Measurements from ENCODE around the gene GPR107. TPM values are rescaled to one million over a fixed set of nuclear protein-coding genes. Genes with fewer than 3 reads are reported as not detected.

Gene GPR107
- total and polyA plus RNA-seq, 2 experiments from 2014 or later = 6.2 to 30.7 TPM

DNA sequence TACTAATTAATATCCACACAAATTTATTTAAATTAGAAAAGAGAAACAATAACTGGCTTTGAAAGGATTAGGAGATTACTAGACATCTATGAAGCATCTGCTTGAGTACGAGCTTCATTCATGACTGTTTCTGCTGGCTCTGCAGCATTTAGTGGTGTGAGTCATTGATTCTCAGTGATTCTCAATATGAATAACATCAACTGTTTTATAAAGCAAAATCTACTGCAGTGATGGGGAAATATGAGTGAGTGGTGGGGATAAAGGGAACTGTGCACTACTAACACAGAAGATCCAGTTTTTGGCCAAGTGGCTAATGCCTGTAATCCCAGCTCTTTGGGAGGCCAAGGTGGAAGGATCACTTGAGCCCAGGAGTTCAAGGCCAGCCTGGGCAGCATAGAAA is 19.1 kb upstream of the GPR107 start:
- Histone ChIP-seq H3K27ac (ENCODE audit: low read depth) (no peak overlapping the region), H3K79me2 (replicated peaks; ENCODE audit: insufficient read depth) (peaks cover 87% of the 10 kb centered on the region), H3K4me2 (no peak overlapping the region), H3K27me3 (ENCODE audit: insufficient read depth) (no peaks in the 10 kb centered on the region), H3F3A (replicated peaks; ENCODE audit: low read depth) (no peaks in the 10 kb centered on the region), H2AFZ (no peak overlapping the region), H3K4me1 (ENCODE audit: insufficient read depth) (no peaks in the 10 kb centered on the region), H4K20me1 (replicated peaks; ENCODE audit: insufficient read depth) (peaks cover 9% of the 10 kb centered on the region; the same call in 1 of the 2 replicates), H3K36me3 (ENCODE audit: insufficient read depth) (no peaks in the 10 kb centered on the region), H3K9me2 (ENCODE audit: insufficient read depth) (no peaks in the 10 kb centered on the region), H3K4me3 (no peak overlapping the region)
- TF ChIP-seq CREB1 (CRISPR knock-in tag; IDR thresholded peaks at IDR 0.05; ENCODE audit: low read depth) (no peak), ZNF114 (CRISPR knock-in tag; IDR thresholded peaks at IDR 0.05) (no peak), POLR2AphosphoS5 (IDR thresholded peaks at IDR 0.05; ENCODE audit: low read depth) (no peak), ZNF331 (CRISPR knock-in tag; IDR thresholded peaks at IDR 0.05; ENCODE audit: low read depth) (no peak), EZH2 (IDR thresholded peaks at IDR 0.05; ENCODE audit: low read depth, unreplicated experiment) (no peak), NANOG (IDR thresholded peaks at IDR 0.05; ENCODE audit: borderline replicate concordance) (no peak), JUNB (IDR thresholded peaks at IDR 0.05; ENCODE audit: unreplicated experiment) (no peak), EZH2phosphoT487 (IDR thresholded peaks at IDR 0.05; ENCODE audit: unreplicated experiment) (no peak), STAT1 (IDR thresholded peaks at IDR 0.05; ENCODE audit: unreplicated experiment) (no peak)
- TF ChIP-seq, protein P1, sequence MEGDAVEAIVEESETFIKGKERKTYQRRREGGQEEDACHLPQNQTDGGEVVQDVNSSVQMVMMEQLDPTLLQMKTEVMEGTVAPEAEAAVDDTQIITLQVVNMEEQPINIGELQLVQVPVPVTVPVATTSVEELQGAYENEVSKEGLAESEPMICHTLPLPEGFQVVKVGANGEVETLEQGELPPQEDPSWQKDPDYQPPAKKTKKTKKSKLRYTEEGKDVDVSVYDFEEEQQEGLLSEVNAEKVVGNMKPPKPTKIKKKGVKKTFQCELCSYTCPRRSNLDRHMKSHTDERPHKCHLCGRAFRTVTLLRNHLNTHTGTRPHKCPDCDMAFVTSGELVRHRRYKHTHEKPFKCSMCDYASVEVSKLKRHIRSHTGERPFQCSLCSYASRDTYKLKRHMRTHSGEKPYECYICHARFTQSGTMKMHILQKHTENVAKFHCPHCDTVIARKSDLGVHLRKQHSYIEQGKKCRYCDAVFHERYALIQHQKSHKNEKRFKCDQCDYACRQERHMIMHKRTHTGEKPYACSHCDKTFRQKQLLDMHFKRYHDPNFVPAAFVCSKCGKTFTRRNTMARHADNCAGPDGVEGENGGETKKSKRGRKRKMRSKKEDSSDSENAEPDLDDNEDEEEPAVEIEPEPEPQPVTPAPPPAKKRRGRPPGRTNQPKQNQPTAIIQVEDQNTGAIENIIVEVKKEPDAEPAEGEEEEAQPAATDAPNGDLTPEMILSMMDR (conservative IDR thresholded peaks at IDR 0.05; ENCODE audit: low read depth in 2 of 2) = no peak
- TF ChIP-seq, protein P2, sequence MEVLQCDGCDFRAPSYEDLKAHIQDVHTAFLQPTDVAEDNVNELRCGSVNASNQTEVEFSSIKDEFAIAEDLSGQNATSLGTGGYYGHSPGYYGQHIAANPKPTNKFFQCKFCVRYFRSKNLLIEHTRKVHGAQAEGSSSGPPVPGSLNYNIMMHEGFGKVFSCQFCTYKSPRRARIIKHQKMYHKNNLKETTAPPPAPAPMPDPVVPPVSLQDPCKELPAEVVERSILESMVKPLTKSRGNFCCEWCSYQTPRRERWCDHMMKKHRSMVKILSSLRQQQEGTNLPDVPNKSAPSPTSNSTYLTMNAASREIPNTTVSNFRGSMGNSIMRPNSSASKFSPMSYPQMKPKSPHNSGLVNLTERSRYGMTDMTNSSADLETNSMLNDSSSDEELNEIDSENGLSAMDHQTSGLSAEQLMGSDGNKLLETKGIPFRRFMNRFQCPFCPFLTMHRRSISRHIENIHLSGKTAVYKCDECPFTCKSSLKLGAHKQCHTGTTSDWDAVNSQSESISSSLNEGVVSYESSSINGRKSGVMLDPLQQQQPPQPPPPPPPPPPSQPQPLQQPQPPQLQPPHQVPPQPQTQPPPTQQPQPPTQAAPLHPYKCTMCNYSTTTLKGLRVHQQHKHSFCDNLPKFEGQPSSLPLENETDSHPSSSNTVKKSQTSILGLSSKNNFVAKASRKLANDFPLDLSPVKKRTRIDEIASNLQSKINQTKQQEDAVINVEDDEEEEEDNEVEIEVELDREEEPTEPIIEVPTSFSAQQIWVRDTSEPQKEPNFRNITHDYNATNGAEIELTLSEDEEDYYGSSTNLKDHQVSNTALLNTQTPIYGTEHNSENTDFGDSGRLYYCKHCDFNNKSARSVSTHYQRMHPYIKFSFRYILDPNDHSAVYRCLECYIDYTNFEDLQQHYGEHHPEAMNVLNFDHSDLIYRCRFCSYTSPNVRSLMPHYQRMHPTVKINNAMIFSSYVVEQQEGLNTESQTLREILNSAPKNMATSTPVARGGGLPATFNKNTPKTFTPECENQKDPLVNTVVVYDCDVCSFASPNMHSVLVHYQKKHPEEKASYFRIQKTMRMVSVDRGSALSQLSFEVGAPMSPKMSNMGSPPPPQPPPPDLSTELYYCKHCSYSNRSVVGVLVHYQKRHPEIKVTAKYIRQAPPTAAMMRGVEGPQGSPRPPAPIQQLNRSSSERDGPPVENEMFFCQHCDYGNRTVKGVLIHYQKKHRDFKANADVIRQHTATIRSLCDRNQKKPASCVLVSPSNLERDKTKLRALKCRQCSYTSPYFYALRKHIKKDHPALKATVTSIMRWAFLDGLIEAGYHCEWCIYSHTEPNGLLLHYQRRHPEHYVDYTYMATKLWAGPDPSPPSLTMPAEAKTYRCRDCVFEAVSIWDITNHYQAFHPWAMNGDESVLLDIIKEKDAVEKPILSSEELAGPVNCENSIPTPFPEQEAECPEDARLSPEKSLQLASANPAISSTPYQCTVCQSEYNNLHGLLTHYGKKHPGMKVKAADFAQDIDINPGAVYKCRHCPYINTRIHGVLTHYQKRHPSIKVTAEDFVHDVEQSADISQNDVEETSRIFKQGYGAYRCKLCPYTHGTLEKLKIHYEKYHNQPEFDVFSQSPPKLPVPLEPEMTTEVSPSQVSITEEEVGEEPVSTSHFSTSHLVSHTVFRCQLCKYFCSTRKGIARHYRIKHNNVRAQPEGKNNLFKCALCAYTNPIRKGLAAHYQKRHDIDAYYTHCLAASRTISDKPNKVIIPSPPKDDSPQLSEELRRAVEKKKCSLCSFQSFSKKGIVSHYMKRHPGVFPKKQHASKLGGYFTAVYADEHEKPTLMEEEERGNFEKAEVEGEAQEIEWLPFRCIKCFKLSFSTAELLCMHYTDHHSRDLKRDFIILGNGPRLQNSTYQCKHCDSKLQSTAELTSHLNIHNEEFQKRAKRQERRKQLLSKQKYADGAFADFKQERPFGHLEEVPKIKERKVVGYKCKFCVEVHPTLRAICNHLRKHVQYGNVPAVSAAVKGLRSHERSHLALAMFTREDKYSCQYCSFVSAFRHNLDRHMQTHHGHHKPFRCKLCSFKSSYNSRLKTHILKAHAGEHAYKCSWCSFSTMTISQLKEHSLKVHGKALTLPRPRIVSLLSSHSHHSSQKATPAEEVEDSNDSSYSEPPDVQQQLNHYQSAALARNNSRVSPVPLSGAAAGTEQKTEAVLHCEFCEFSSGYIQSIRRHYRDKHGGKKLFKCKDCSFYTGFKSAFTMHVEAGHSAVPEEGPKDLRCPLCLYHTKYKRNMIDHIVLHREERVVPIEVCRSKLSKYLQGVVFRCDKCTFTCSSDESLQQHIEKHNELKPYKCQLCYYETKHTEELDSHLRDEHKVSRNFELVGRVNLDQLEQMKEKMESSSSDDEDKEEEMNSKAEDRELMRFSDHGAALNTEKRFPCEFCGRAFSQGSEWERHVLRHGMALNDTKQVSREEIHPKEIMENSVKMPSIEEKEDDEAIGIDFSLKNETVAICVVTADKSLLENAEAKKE (CRISPR knock-in tag; IDR thresholded peaks at IDR 0.05) = no peak
- TF ChIP-seq, protein P3, sequence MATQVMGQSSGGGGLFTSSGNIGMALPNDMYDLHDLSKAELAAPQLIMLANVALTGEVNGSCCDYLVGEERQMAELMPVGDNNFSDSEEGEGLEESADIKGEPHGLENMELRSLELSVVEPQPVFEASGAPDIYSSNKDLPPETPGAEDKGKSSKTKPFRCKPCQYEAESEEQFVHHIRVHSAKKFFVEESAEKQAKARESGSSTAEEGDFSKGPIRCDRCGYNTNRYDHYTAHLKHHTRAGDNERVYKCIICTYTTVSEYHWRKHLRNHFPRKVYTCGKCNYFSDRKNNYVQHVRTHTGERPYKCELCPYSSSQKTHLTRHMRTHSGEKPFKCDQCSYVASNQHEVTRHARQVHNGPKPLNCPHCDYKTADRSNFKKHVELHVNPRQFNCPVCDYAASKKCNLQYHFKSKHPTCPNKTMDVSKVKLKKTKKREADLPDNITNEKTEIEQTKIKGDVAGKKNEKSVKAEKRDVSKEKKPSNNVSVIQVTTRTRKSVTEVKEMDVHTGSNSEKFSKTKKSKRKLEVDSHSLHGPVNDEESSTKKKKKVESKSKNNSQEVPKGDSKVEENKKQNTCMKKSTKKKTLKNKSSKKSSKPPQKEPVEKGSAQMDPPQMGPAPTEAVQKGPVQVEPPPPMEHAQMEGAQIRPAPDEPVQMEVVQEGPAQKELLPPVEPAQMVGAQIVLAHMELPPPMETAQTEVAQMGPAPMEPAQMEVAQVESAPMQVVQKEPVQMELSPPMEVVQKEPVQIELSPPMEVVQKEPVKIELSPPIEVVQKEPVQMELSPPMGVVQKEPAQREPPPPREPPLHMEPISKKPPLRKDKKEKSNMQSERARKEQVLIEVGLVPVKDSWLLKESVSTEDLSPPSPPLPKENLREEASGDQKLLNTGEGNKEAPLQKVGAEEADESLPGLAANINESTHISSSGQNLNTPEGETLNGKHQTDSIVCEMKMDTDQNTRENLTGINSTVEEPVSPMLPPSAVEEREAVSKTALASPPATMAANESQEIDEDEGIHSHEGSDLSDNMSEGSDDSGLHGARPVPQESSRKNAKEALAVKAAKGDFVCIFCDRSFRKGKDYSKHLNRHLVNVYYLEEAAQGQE (IDR thresholded peaks at IDR 0.05; ENCODE audit: unreplicated experiment) = no peak
- TF ChIP-seq, protein P4, sequence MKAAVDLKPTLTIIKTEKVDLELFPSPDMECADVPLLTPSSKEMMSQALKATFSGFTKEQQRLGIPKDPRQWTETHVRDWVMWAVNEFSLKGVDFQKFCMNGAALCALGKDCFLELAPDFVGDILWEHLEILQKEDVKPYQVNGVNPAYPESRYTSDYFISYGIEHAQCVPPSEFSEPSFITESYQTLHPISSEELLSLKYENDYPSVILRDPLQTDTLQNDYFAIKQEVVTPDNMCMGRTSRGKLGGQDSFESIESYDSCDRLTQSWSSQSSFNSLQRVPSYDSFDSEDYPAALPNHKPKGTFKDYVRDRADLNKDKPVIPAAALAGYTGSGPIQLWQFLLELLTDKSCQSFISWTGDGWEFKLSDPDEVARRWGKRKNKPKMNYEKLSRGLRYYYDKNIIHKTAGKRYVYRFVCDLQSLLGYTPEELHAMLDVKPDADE (IDR thresholded peaks at IDR 0.05) = no peak
- ATAC-seq (no peak), DNase-seq (ENCODE audit: low spot score) (no peak)
- Mint-ChIP-seq H3K27me3 (ENCODE audit: insufficient read depth, low read depth, poor library complexity) (peaks cover 9% of the 10 kb centered on the region), H3K4me1 (peaks cover 4% of the 10 kb centered on the region; the same call in 2 of the 3 replicates), H3K4me3 (no peak overlapping the region), H3K36me3 (ENCODE audit: low read depth) (peaks cover 3% of the 10 kb centered on the region; the same call in 1 of the 3 replicates), H3K27ac (no peak overlapping the region), H3K9me3 (no peaks in the 10 kb centered on the region)

Data from GM23338 (cell line).